Kidney (tissue), 14 donors: ENCODE results near the gene GRB10. TPM values are rescaled to one million over a fixed set of nuclear protein-coding genes. Genes with fewer than 3 reads are reported as not detected.

Experiments used
- DNase-seq, 5 donors: peaks; one replicate each; pipeline ENCODE4 v3.0.0-alpha.2; 2013 to 2020
- FAIRE-seq: peaks from 2 replicates; lab custom pipeline; 2012; peaks lifted over from hg19 to GRCh38; lab: Jason Lieb, UNC
- H3K27ac ChIP-seq, 2 donors: one replicate each; pipeline ENCODE4 v1.7.0; 2013; ENCODE audit warnings: low read depth in 2 of 2, low read length in 2 of 2, inconsistent platforms in 1 of 2
- H3K27me3 ChIP-seq: one replicate; pipeline ENCODE4 v1.7.1; 2013; ENCODE audit warnings: low read length, inconsistent platforms; ENCODE audit not compliant: control insufficient read depth, insufficient read depth
- H3K36me3 ChIP-seq, 3 donors: one replicate each; pipeline versions ENCODE4 v1.7.0 to v1.7.1; 2013; ENCODE audit warnings: low read length in 3 of 3, control low read depth in 1 of 3, inconsistent platforms in 1 of 3; ENCODE audit not compliant: insufficient read depth in 3 of 3, control insufficient read depth in 2 of 3
- H3K4me1 ChIP-seq, 3 donors: one replicate each; pipeline versions ENCODE4 v1.7.0 to v1.7.1; 2013; ENCODE audit warnings: low read length in 3 of 3, inconsistent platforms in 1 of 3, low read depth in 1 of 3; ENCODE audit not compliant: control insufficient read depth in 2 of 3, insufficient read depth in 2 of 3
- H3K4me3 ChIP-seq, 3 donors: one replicate each; pipeline versions ENCODE4 v1.7.0 to v1.8.1; 2013; ENCODE audit warnings: low read length in 3 of 3, control low read depth in 1 of 3, inconsistent platforms in 1 of 3
- H3K9ac ChIP-seq, 3 donors: one replicate each; pipeline versions ENCODE4 v1.7.0 to v1.7.1; 2013; ENCODE audit warnings: low read length in 3 of 3, control low read depth in 1 of 3, inconsistent platforms in 1 of 3
- H3K9me3 ChIP-seq, 3 donors: one replicate each; pipeline versions ENCODE4 v1.7.0 to v1.7.1; 2013; ENCODE audit warnings: low read length in 3 of 3, control low read depth in 1 of 3, inconsistent platforms in 1 of 3; ENCODE audit not compliant: control insufficient read depth in 2 of 3, insufficient read depth in 1 of 3
- CTCF ChIP-seq: IDR thresholded peaks from 3 replicates; pipeline ENCODE4 v1.5.1; 2012; ENCODE audit warnings: mild to moderate bottlenecking, moderate library complexity, borderline replicate concordance; ENCODE audit not compliant: insufficient read depth; ENCODE audit errors: extremely low read depth
- intact Hi-C: fragments of 100-400 bp; cut with DNase I; formaldehyde crosslinking; loops from one replicate; pipeline ENCODE4 v1.11.1; 2022
- polyA plus RNA-seq: library from polyadenylated mRNA; stranded (reverse); fragments of 350-450 nt; fragmentation: Illumina TruSeq; extraction: RNeasy Lipid Tissue Mini Kit (QIAGEN cat#74804); gene quantifications from one replicate; pipeline ENCODE4 v1.2.3, GENCODE V29; 2014; ENCODE audit warnings: low read depth, low replicate concordance; ENCODE audit not compliant: insufficient read depth
- total RNA-seq: library from RNA; stranded (reverse); fragmentation: NEBNext Ultra II Directional; extraction: Animal tissue kit (Norgen Biotek cat#: 25700); gene quantifications from one replicate; pipeline ENCODE4 v1.2.1, GENCODE V29; 2021
- donor health status: control.
- donor health status: control.
- donor health status: control.
- donor health status: control.
- donor health status: control.
- donor health status: DM: yes; HTN: yes; CAD: no.
- donor health status: Normal renal cell carcinoma (clear cell type).

Gene GRB10
- total and polyA plus RNA-seq, 2 donors from 2014 or later = 32.3 to 57.8 TPM

- Histone ChIP-seq H3K9me3 (no peaks in the 10 kb centered on the region), H3K27ac (no peak overlapping the region), H3K4me3 (no peak overlapping the region), H3K36me3 (peaks cover 0 to 4% (median 0%) of the 10 kb centered on the region in 3 donors), H3K4me1 (no peaks in the 10 kb centered on the region), H3K9ac (no peak overlapping the region), H3K27me3 (no peaks in the 10 kb centered on the region)
- intact Hi-C loops = no loop called here
- FAIRE-seq (no peak), DNase-seq (no peak)
- no peak for TF ChIP-seq CTCF
Observed at GRCh38 chr7:50697748-50698147, 84.9 kb downstream of the GRB10 start.

GRCh38 chr7:50696810-50697582 is 85.7 kb downstream of the GRB10 start:
- peak; percentile 25 for TF ChIP-seq CTCF
- no peak for DNase-seq
- FAIRE-seq = no peak
- no peak overlapping the region for H3K4me3 ChIP-seq
- no peaks in the 10 kb centered on the region for H3K9me3 ChIP-seq
- H3K27me3 ChIP-seq = no peaks in the 10 kb centered on the region
- no peak overlapping the region for H3K9ac ChIP-seq
- H3K36me3 ChIP-seq = peaks cover 0 to 4% (median 0%) of the 10 kb centered on the region in 3 donors
- H3K4me1 ChIP-seq = no peaks in the 10 kb centered on the region
- intact Hi-C loops = no loop called here
- no peak overlapping the region for H3K27ac ChIP-seq

- no peak for FAIRE-seq
- no peak for DNase-seq
- Histone ChIP-seq H3K27me3 (no peaks in the 10 kb centered on the region), H3K9me3 (no peaks in the 10 kb centered on the region), H3K4me3 (no peak overlapping the region), H3K4me1 (no peaks in the 10 kb centered on the region), H3K9ac (no peak overlapping the region), H3K27ac (no peak overlapping the region), H3K36me3 (no peaks in the 10 kb centered on the region)
- intact Hi-C loops = no loop called here
- no peak for TF ChIP-seq CTCF
Observed at GRCh38 chr7:50695026-50695425, 87.7 kb downstream of the GRB10 start.
